OCI-LY3 (cell line): Measurements from ENCODE around the gene LILRA5.
"Not testable (repeated sequence)": the region's sequence is repeated elsewhere in the genome, so short reads cannot be mapped to it uniquely, and the experiment has no call there.

Experiments used
- H2AFZ ChIP-seq: fragments of 200-600, 300-600 bp; shearing (Covaris generic); 2 replicates; pipeline ENCODE4 v1.6.0; 2014; ENCODE audit warnings: antibody characterized with exemption, low read depth, low read length
- H3K27ac ChIP-seq: fragments of 200-600, 300-600 bp; sonication (generic); 2 replicates; pipeline ENCODE4 v1.5.1; 2014; ENCODE audit warnings: mild to moderate bottlenecking, low read length, moderate library complexity, mixed read lengths
- H3K27me3 ChIP-seq: fragments of 200-600, 300-600 bp; sonication (generic); 2 replicates; pipeline ENCODE4 v1.6.1; 2014; ENCODE audit warnings: low read depth, low read length, mixed read lengths
- H3K36me3 ChIP-seq: fragments of 200-600, 300-600 bp; sonication (generic); replicated peaks from 2 replicates; pipeline ENCODE3; 2014; ENCODE audit warnings: low read depth, low read length, mixed read lengths
- H3K4me1 ChIP-seq: fragments of 300-600, 200-600 bp; sonication (generic); 2 replicates; pipeline ENCODE4 v1.6.1; 2014; ENCODE audit warnings: low read length, mixed read lengths
- H3K4me2 ChIP-seq: fragments of 200-600, 300-600 bp; sonication (generic); 2 replicates; pipeline ENCODE4 v1.6.1; 2014; ENCODE audit warnings: low read length, mixed read lengths
- H3K4me3 ChIP-seq: fragments of 300-600, 200-600 bp; sonication (generic); 2 replicates; pipeline ENCODE4 v1.5.1; 2014; ENCODE audit warnings: antibody characterized with exemption, mild to moderate bottlenecking, low read length, moderate library complexity
- H3K79me2 ChIP-seq: fragments of 300-600, 200-600 bp; shearing (Covaris generic); 2 replicates; pipeline ENCODE4 v1.6.1; 2014; ENCODE audit warnings: mild to moderate bottlenecking, low read length, mixed read lengths
- H3K9ac ChIP-seq: fragments of 300-600, 200-600 bp; shearing (Covaris generic); 2 replicates; pipeline ENCODE4 v1.6.0; 2014; ENCODE audit warnings: mild to moderate bottlenecking, low read length, moderate library complexity
- H3K9me3 ChIP-seq: fragments of 200-600, 300-600 bp; shearing (Covaris generic); 2 replicates; pipeline ENCODE4 v1.6.1; 2014; ENCODE audit warnings: low read length, mixed read lengths; ENCODE audit not compliant: insufficient read depth
- H4K20me1 ChIP-seq: fragments of 200-600, 300-600 bp; sonication (generic); 2 replicates; pipeline ENCODE4 v1.6.1; 2016; ENCODE audit warnings: low read length, mixed read lengths; ENCODE audit not compliant: insufficient read depth
- CTCF ChIP-seq: fragments of 200-600, 300-600 bp; sonication (generic); IDR thresholded peaks from 2 replicates; pipeline ENCODE4 v1.5.1; 2014; ENCODE audit warnings: antibody characterized with exemption, low read length, low read depth
- EZH2phosphoT487 ChIP-seq: fragments of 200-600 bp; shearing (Covaris generic); IDR thresholded peaks from 2 replicates; pipeline ENCODE4 v1.6.1; 2018; ENCODE audit warnings: antibody characterized with exemption, mixed run types, low read depth

Gene LILRA5

GRCh38 chr19:54312436-54313377 is at the start of gene LILRA5:
Gene LILRA5 (minus strand): TSS chr19:54313166. CDS start chr19:54313019, 147 bp downstream.
- Histone ChIP-seq H3K27me3 (peaks cover 46% of the 10 kb centered on the region), H3K27ac (no peak within 1 kb of the TSS), H2AFZ (no peak within 1 kb of the TSS), H3K4me1 (peaks cover 12% of the 10 kb centered on the region), H3K4me3 (peak within 1 kb of the TSS; percentile 43), H3K9ac (no peak within 1 kb of the TSS), H3K79me2 (no peaks in the 10 kb centered on the region), H3K9me3 (no peaks in the 10 kb centered on the region), H3K4me2 (peak within 1 kb of the TSS; percentile 67), H4K20me1 (no peaks in the 10 kb centered on the region), H3K36me3 (no peaks in the 10 kb centered on the region)
- no peak for TF ChIP-seq CTCF
- TF ChIP-seq EZH2phosphoT487, result no peak

GRCh38 chr19:54361680-54362422 is 48.9 kb upstream of the LILRA5 start:
- Histone ChIP-seq H3K4me1 (peaks cover 24% of the 10 kb centered on the region), H3K27me3 (peaks cover 25% of the 10 kb centered on the region), H3K27ac (peak overlapping the region; percentile 9; the same call in 1 of the 2 replicates), H3K9ac (peak overlapping the region; percentile 4; the same call in 1 of the 2 replicates), H3K4me2 (peak overlapping the region; percentile 61), H3K4me3 (peak overlapping the region; percentile 52; the same call in 1 of the 2 replicates)
- H3K79me2 ChIP-seq, H4K20me1 ChIP-seq, H3K36me3 ChIP-seq, H3K9me3 ChIP-seq, H2AFZ ChIP-seq: not testable (repeated sequence)

GRCh38 chr19:54359149-54359820 is 46.3 kb upstream of the LILRA5 start:
- not testable (repeated sequence) for H3K27ac ChIP-seq, H2AFZ ChIP-seq, H3K9ac ChIP-seq, H3K79me2 ChIP-seq, H3K36me3 ChIP-seq, H4K20me1 ChIP-seq, H3K9me3 ChIP-seq
- peak overlapping the region; percentile 26; the same call in 1 of the 2 replicates for H3K4me3 ChIP-seq
- H3K4me2 ChIP-seq, result peak overlapping the region; percentile 41
- peaks cover 27% of the 10 kb centered on the region for H3K4me1 ChIP-seq
- H3K27me3 ChIP-seq, result peaks cover 31% of the 10 kb centered on the region
- peak; percentile 26 for TF ChIP-seq CTCF

GRCh38 chr19:54357381-54357780 is 44.4 kb upstream of the LILRA5 start:
- H3K9ac ChIP-seq, result no peak overlapping the region

More at GRCh38 chr19:54357381-54357780, 44.4 kb upstream of the LILRA5 start:
- no peaks in the 10 kb centered on the region for H3K36me3 ChIP-seq
- H2AFZ ChIP-seq, result no peak overlapping the region
- H3K27me3 ChIP-seq, result peaks cover 30% of the 10 kb centered on the region
- no peaks in the 10 kb centered on the region for H4K20me1 ChIP-seq
- H3K4me1 ChIP-seq, result peaks cover 33% of the 10 kb centered on the region
- no peak overlapping the region for H3K27ac ChIP-seq
- no peak overlapping the region for H3K4me3 ChIP-seq
- H3K79me2 ChIP-seq, result no peaks in the 10 kb centered on the region
- no peak overlapping the region for H3K4me2 ChIP-seq
- TF ChIP-seq CTCF, result no peak
- TF ChIP-seq EZH2phosphoT487, result no peak
- H3K9me3 ChIP-seq, result no peaks in the 10 kb centered on the region
